Right lobe of liver (tissue), 4 donors: Measurements from ENCODE around the gene OBSL1.

Source experiments
- POLR2A ChIP-seq: fragments of 450-650 bp; IDR thresholded peaks from one replicate; pipeline ENCODE4 v1.6.1; 2017; ENCODE audit warnings: antibody characterized with exemption, mild to moderate bottlenecking
- TF ChIP-seq, protein P1 (sequence below), 4 donors: fragments of 200-600 bp in 3 of 4; fragments of 450-650 bp in 1 of 4; IDR thresholded peaks; one replicate each; pipeline versions ENCODE4 v1.5.1 to v1.8.0; 2016 to 2022; ENCODE audit warnings: antibody characterized with exemption in 4 of 4, mild to moderate bottlenecking in 2 of 4
- donor health status: DM: no; HTN: no; CAD: no.
- donor health status: DM: no; HTN: no; CAD: no.
- donor health status: DM: no; HTN: yes; CAD: no.

GRCh38 chr2:219523031-219523671 is 48.2 kb downstream of the OBSL1 start:
- TF ChIP-seq, protein P1, sequence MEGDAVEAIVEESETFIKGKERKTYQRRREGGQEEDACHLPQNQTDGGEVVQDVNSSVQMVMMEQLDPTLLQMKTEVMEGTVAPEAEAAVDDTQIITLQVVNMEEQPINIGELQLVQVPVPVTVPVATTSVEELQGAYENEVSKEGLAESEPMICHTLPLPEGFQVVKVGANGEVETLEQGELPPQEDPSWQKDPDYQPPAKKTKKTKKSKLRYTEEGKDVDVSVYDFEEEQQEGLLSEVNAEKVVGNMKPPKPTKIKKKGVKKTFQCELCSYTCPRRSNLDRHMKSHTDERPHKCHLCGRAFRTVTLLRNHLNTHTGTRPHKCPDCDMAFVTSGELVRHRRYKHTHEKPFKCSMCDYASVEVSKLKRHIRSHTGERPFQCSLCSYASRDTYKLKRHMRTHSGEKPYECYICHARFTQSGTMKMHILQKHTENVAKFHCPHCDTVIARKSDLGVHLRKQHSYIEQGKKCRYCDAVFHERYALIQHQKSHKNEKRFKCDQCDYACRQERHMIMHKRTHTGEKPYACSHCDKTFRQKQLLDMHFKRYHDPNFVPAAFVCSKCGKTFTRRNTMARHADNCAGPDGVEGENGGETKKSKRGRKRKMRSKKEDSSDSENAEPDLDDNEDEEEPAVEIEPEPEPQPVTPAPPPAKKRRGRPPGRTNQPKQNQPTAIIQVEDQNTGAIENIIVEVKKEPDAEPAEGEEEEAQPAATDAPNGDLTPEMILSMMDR (IDR thresholded peaks at IDR 0.05): no peak
- no peak for TF ChIP-seq POLR2A
